Fibroblast of lung (primary cell): ENCODE data around the gene GRK5. TPM values are rescaled to one million over a fixed set of nuclear protein-coding genes. Genes with fewer than 3 reads are reported as not detected.
"Not testable (repeated sequence)": the region's sequence is repeated elsewhere in the genome, so short reads cannot be mapped to it uniquely, and the experiment has no call there.

Experiments
- DNase-seq, 2 donors: peaks; one replicate each; pipeline versions ENCODE4 v3.0.0 to v3.0.0-alpha.2; 2010; ENCODE audit warnings: low read depth in 2 of 2
- H2AFZ ChIP-seq: 2 replicates; pipeline ENCODE4 v1.5.1; 2012; ENCODE audit warnings: low read length, control low read depth, inconsistent platforms
- H3K27ac ChIP-seq: 2 replicates; pipeline ENCODE4 v1.5.1; 2011; ENCODE audit warnings: low read length, control low read depth; ENCODE audit not compliant: insufficient read depth
- H3K27me3 ChIP-seq: 2 replicates; pipeline ENCODE4 v1.5.1; 2011; ENCODE audit warnings: mild to moderate bottlenecking, low read length; ENCODE audit not compliant: control insufficient read depth, insufficient read depth
- H3K36me3 ChIP-seq: 2 replicates; pipeline ENCODE4 v1.5.1; 2011; ENCODE audit warnings: low read length; ENCODE audit not compliant: control insufficient read depth, insufficient read depth
- H3K4me1 ChIP-seq: 2 replicates; pipeline ENCODE4 v1.5.1; 2011; ENCODE audit warnings: low read length; ENCODE audit not compliant: control insufficient read depth, insufficient read depth; ENCODE audit errors: extremely low read depth
- H3K4me2 ChIP-seq: 2 replicates; pipeline ENCODE4 v1.5.1; 2011; ENCODE audit warnings: low read length, control low read depth; ENCODE audit not compliant: insufficient read depth; ENCODE audit errors: extremely low read depth
- H3K4me3 ChIP-seq, 4 experiments: fragments of 200-600 bp in 1 of 4; sonication (generic) in 1 of 4; replicated peaks in 1 of 4; 2 replicates each; pipeline ENCODE4 v1.5.1; 2011 to 2016; ENCODE audit warnings: low read length in 4 of 4, low read depth in 3 of 4, mild to moderate bottlenecking in 3 of 4, control low read depth in 2 of 4, inconsistent platforms in 1 of 4, mixed read lengths in 1 of 4; ENCODE audit not compliant: insufficient read depth in 1 of 4; ENCODE audit errors: control extremely low read depth in 1 of 4
- H3K79me2 ChIP-seq: 2 replicates; pipeline ENCODE4 v1.5.1; 2012; ENCODE audit warnings: mild to moderate bottlenecking, low read length, inconsistent platforms; ENCODE audit not compliant: control insufficient read depth, insufficient read depth
- H3K9ac ChIP-seq: 2 replicates; pipeline ENCODE4 v1.5.1; 2011; ENCODE audit warnings: mild to moderate bottlenecking, low read length, control low read depth; ENCODE audit not compliant: insufficient read depth
- H3K9me3 ChIP-seq: 2 replicates; pipeline ENCODE4 v1.5.1; 2012; ENCODE audit warnings: low read depth, low read length; ENCODE audit not compliant: control insufficient read depth, insufficient read depth
- H4K20me1 ChIP-seq: 2 replicates; pipeline ENCODE4 v1.5.1; 2011; ENCODE audit warnings: low read length; ENCODE audit not compliant: control insufficient read depth, insufficient read depth; ENCODE audit errors: extremely low read depth
- CTCF ChIP-seq, 2 donors: IDR thresholded peaks in 1 of 2; conservative IDR thresholded peaks in 1 of 2; 1 replicate in 1 of 2; 2 replicates in 1 of 2; pipeline ENCODE4 v1.5.1; 2011 to 2012; ENCODE audit warnings: low read length in 2 of 2, control low read depth in 1 of 2, inconsistent platforms in 1 of 2, low read depth in 1 of 2, mild to moderate bottlenecking in 1 of 2
- EZH2 ChIP-seq: IDR thresholded peaks from 2 replicates; pipeline ENCODE4 v1.5.1; 2012; ENCODE audit warnings: low read length, control low read depth, mild to moderate bottlenecking; ENCODE audit errors: missing control alignments
- polyA plus RNA-seq, 2 donors: library from polyadenylated mRNA; depleted of rRNA in 1 of 2; stranded (reverse) in 1 of 2; unstranded in 1 of 2; fragments of >200 nt; gene quantifications; 2 replicates each; pipeline ENCODE4 v1.2.1, GENCODE V29; 2011 to 2012; ENCODE audit warnings: missing spikeins in 1 of 2
- total RNA-seq: library from RNA; depleted of rRNA; stranded (reverse); fragments of >200 nt; gene quantifications from 2 replicates; pipeline ENCODE4 v1.2.1, GENCODE V29; 2014

The GRK5 gene
- total and polyA plus RNA-seq, 2 donors (not counting 1 experiment from before 2014, with no cell fraction given): 24.1 to 90.3 TPM

- H4K20me1 ChIP-seq: peaks cover 4% of the 10 kb centered on the region
- H3K4me3 ChIP-seq: no peak overlapping the region
- peaks cover 73% of the 10 kb centered on the region for H3K79me2 ChIP-seq
- H3K9ac ChIP-seq: no peak overlapping the region
- no peaks in the 10 kb centered on the region for H3K27me3 ChIP-seq
- no peak overlapping the region for H2AFZ ChIP-seq
- H3K9me3 ChIP-seq: no peaks in the 10 kb centered on the region
- no peaks in the 10 kb centered on the region for H3K36me3 ChIP-seq
- H3K4me1 ChIP-seq: peaks cover 29% of the 10 kb centered on the region
- H3K4me2 ChIP-seq: no peak overlapping the region
- TF ChIP-seq EZH2 (no peak), CTCF (conservative IDR thresholded peaks at IDR 0.05 in 1 of 2, IDR thresholded peaks at IDR 0.05 in 1 of 2; ENCODE audit: low read depth in 1 of 2, low read length in 2 of 2) (no peak)
- no peak for DNase-seq
- H3K27ac ChIP-seq: no peak overlapping the region
These were observed 66.0 kb downstream of the GRK5 start for GRCh38 chr10:119273413-119273812.

GRCh38 chr10:119274519-119275045 lies 67.2 kb downstream of the GRK5 start:
- H3K4me1 ChIP-seq: peaks cover 29% of the 10 kb centered on the region
- H3K27me3 ChIP-seq: no peaks in the 10 kb centered on the region
- no peaks in the 10 kb centered on the region for H3K36me3 ChIP-seq
- H3K9me3 ChIP-seq: no peaks in the 10 kb centered on the region
- no peak overlapping the region for H3K4me2 ChIP-seq
- DNase-seq: no peak
- peaks cover 4% of the 10 kb centered on the region for H4K20me1 ChIP-seq
- H3K27ac ChIP-seq: peak overlapping the region; percentile 73
- H3K4me3 ChIP-seq: no peak overlapping the region
- no peak overlapping the region for H2AFZ ChIP-seq
- peaks cover 73% of the 10 kb centered on the region for H3K79me2 ChIP-seq
- no peak overlapping the region for H3K9ac ChIP-seq
- TF ChIP-seq EZH2 (no peak), CTCF (conservative IDR thresholded peaks at IDR 0.05 in 1 of 2, IDR thresholded peaks at IDR 0.05 in 1 of 2; ENCODE audit: low read depth in 1 of 2, low read length in 2 of 2) (no peak)

- H2AFZ ChIP-seq: no peak overlapping the region
- no peak for DNase-seq
- no peaks in the 10 kb centered on the region for H3K36me3 ChIP-seq
- TF ChIP-seq CTCF (conservative IDR thresholded peaks at IDR 0.05 in 1 of 2, IDR thresholded peaks at IDR 0.05 in 1 of 2; ENCODE audit: low read depth in 1 of 2, low read length in 2 of 2) (no peak), EZH2 (no peak)
- H3K27me3 ChIP-seq: no peaks in the 10 kb centered on the region
- peaks cover 74% of the 10 kb centered on the region for H3K79me2 ChIP-seq
- H4K20me1 ChIP-seq: peaks cover 4% of the 10 kb centered on the region
- peaks cover 29% of the 10 kb centered on the region for H3K4me1 ChIP-seq
- no peak overlapping the region for H3K4me3 ChIP-seq
- peak overlapping the region; percentile 21 for H3K4me2 ChIP-seq
- H3K9me3 ChIP-seq: no peaks in the 10 kb centered on the region
- peak overlapping the region; percentile 73 for H3K27ac ChIP-seq
- H3K9ac ChIP-seq: peak overlapping the region; percentile 44
These were observed 67.7 kb downstream of the GRK5 start for GRCh38 chr10:119275085-119275484.

GRCh38 chr10:119276194-119276593 lies 68.8 kb downstream of the GRK5 start:
- not testable (repeated sequence) for H3K4me2 ChIP-seq, H4K20me1 ChIP-seq, H3K27ac ChIP-seq, H3K27me3 ChIP-seq, DNase-seq, H3K9ac ChIP-seq, H3K36me3 ChIP-seq, H2AFZ ChIP-seq, H3K4me3 ChIP-seq, H3K9me3 ChIP-seq
- Histone ChIP-seq H3K79me2 (peaks cover 77% of the 10 kb centered on the region), H3K4me1 (peaks cover 24% of the 10 kb centered on the region)
